Measurements from ENCODE around the gene DCUN1D2.

DCUN1D2 gene

GRCh38 chr13:113518076-113518803 lies 27.7 kb upstream of the DCUN1D2 start:
- DNase-seq = no peak

- no peak for DNase-seq
These were observed 24.3 kb upstream of the DCUN1D2 start for GRCh38 chr13:113514847-113515246.

GRCh38 chr13:113513761-113514160 lies 23.2 kb upstream of the DCUN1D2 start:
- DNase-seq = no peak

GRCh38 chr13:113511361-113511760 lies 20.9 kb upstream of the DCUN1D2 start:
- DNase-seq = no peak

- no peak for DNase-seq
These were observed 20.4 kb upstream of the DCUN1D2 start for GRCh38 chr13:113510871-113511270.

DNA sequence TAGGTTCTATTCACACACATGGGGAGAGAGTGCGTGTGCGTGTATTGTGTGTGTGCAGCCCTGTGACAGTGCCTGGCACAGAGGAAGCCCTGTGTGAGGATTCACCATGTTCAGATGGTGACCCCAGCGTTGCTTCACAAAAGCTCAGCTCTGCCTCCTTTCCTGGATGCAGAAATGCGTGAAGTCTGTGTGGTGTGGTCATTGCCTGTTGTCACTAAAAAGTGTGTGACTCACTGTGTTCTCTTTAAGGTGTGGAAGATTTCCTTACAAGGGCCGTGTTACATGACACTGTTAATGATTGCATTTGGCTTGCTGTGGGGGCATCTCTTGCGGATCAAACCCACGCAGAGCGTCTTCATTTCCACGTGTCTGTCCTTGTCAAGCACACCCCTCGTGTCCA lies 19.5 kb upstream of the DCUN1D2 start:
- no peak for DNase-seq

DNA sequence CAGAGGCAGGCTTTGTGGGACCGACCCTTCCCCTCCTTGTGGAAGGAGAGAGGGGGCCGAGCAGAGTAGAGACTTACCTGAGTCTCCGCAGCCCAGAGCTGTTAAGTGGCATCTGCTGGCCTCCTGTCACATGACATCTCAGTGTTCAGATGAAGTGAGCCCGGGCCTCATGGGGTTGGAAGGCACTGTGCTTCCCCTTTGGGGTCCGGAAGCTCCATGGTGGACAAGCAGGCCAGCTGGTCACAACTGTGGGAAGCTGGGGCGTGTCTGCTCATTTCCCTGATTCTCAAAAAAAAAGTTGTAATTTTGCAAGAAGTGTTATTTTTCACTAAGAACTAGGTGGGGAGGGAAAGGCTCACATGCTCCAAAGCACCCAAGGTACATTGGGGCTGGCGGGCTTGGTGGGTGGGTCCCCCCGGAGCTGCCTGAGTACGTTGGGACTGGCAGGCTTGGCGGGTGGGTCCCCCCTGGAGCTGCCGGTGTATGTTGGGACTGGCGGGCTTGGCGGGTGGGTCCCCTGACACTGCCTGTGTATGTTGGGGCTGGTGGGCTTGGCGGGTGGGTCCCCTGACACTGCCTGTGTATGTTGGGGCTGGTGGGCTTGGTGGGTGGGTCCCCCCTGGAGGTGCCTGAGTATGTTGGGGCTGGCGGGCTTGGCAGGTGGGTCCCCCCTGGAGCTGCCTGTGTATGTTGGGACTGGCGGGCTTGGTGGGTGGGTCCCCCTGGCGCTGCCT lies 18.2 kb upstream of the DCUN1D2 start:
- no peak for DNase-seq

- DNase-seq = no peak
These were observed 17.2 kb upstream of the DCUN1D2 start for GRCh38 chr13:113507505-113508345.

- DNase-seq = no peak
These were observed 16.4 kb upstream of the DCUN1D2 start for GRCh38 chr13:113506871-113507388.

- DNase-seq = no peak
These were observed 15.6 kb upstream of the DCUN1D2 start for GRCh38 chr13:113506025-113506685.

- DNase-seq = no peak
These were observed 12.2 kb upstream of the DCUN1D2 start for GRCh38 chr13:113502686-113503085.

DNA sequence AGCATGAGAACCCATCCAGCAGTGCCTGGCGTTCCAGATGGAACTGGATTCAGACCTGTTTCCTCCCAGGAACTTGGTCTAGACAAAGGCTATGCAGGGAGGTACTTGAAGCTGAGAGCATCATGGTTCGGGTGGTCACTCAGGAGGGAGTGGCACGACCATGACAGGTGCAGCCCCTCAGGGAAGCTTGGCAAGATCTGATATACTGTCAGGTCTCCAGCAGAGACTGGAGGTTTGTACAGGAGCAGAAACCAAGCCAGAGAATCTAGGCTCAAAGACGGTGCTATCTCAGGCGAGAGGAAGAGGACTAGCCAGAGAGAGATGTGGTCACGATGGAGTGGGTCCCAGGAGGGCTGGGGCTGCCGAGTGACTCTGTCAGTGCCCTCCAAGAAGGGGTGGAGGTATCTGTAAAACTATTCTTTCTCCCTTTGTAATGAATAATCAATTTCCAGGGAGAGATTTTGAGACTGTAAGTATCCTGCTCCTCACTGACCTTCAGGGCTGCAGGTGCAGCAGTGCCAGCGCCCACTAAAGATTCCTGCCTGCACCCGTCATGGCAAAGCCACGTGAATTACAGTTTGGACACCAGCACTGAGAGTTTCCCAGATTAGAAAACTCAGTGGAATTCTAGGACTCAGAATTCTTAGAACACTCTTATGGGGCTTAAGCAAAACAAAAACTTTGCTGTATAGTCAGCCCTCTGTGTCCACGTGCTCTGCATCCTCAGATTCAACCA lies 10.2 kb upstream of the DCUN1D2 start:
- no peak for DNase-seq

GRCh38 chr13:113499936-113500335 lies 9.4 kb upstream of the DCUN1D2 start:
- no peak for DNase-seq

DNA sequence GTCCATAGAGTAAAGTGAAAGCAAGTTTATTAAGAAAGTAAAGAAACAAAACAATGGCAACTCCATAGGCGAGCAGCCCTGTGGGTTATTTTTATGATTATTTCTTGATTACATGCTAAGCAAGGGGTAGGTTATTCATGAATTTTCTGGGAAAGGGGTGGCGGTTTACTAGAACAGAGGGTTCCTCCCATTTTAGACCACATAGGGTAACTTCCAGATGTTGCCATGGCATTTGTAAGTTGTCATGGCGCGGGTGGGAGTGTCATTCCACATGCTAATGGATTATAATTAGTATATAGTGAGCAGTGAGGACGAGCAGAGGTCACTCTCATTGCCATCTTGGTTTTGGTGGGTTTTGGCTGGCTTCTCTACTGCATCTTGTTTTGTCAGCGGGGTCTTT lies 8.4 kb upstream of the DCUN1D2 start:
- no peak for DNase-seq

GRCh38 chr13:113497217-113497616 lies 6.7 kb upstream of the DCUN1D2 start:
- no peak for DNase-seq

DNA sequence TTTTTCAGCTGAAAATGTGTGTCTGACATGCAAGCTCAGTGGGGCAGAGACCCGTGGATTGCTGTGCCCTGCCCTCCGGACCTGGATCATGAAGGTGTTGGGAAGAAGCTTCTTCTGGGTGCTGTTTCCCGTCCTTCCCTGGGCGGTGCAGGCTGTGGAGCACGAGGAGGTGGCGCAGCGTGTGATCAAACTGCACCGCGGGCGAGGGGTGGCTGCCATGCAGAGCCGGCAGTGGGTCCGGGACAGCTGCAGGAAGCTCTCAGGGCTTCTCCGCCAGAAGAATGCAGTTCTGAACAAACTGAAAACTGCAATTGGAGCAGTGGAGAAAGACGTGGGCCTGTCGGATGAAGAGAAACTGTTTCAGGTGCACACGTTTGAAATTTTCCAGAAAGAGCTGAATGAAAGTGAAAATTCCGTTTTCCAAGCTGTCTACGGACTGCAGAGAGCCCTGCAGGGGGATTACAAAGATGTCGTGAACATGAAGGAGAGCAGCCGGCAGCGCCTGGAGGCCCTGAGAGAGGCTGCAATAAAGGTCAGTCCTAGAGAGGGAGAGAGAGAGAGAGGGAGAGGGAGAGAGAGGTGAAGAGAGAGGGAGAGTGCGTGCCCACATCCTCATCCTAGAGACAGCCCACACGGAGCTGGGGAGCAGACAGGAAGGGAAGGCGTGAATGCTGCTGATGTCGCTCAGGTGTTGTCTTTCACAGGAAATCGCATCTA lies 5.1 kb upstream of the DCUN1D2 start:
- DNase-seq = no peak

GRCh38 chr13:113493315-113493951 lies 2.9 kb upstream of the DCUN1D2 start:
- peak; percentile 9 for DNase-seq

GRCh38 chr13:113491982-113492381 lies 1.5 kb upstream of the DCUN1D2 start:
- no peak for DNase-seq

- DNase-seq = no peak
These were observed 940 bp upstream of the DCUN1D2 start for GRCh38 chr13:113491418-113491883.
